Spleen (tissue), 7 donors: ENCODE results near the gene DNMT1.

ENCODE experiments used
- POLR2A ChIP-seq, 3 donors: fragments of 450-650 bp; IDR thresholded peaks; one replicate each; pipeline ENCODE4 v1.5.1; 2017; ENCODE audit warnings: antibody characterized with exemption in 3 of 3, mild to moderate bottlenecking in 1 of 3
- POLR2AphosphoS5 ChIP-seq, 3 donors: sonication (generic); formaldehyde crosslinking; IDR thresholded peaks; one replicate each; pipeline ENCODE4 v1.5.1; 2017; ENCODE audit warnings: antibody characterized with exemption in 3 of 3
- TF ChIP-seq, protein P1 (sequence below), 11 experiments: fragments of 200-600 bp in 7 of 11; fragments of 450-650 bp in 4 of 11; sonication (generic) in 4 of 11; IDR thresholded peaks in 8 of 11; conservative IDR thresholded peaks in 3 of 11; 1 replicate in 7 of 11; 2 replicates in 4 of 11; pipeline versions ENCODE4 v1.4.0 to v1.8.0; 2016 to 2021; ENCODE audit warnings: antibody characterized with exemption in 11 of 11, inconsistent platforms in 4 of 11, mild to moderate bottlenecking in 1 of 11
- donor health status: DM: no; HTN: no; CAD: no; lungs with moderate emphysema.
- donor health status: DM: no; HTN: no; CAD: no.
- donor health status: DM: no; HTN: no; CAD: no.

DNA sequence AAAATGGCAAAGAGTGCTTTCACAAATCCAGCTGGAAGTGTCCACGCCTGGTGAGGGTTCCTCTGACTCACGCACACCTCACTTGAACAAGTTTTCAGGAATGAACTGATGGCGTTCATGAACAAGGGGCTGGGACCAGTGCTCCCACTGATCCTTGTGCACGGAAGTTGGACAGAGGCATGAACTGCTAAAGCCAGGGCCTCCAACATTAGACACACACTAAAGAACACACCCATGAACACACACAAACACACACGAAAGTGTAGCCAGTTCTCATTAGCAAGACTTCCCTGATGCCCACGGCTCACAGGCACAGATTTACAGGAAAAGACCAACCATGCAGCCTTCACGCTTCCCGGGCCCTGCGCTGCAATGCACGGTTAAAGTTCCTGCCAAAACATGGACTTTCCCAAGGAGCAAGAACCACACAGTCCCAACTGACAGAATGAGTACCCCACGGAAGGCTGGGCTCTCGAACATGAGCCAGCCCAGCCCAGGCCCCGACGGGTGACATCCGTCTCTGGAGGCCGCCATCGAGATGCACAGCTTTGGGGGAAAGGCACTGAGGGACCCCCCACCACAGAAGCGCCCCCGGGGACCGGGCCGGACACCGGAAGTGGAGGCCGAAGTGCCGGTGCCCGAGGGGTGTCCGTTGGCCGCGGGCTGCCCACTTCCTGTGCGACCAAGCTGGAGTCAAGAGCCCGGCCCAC is 808 bp downstream of the DNMT1 start:
- TF ChIP-seq, protein P1, sequence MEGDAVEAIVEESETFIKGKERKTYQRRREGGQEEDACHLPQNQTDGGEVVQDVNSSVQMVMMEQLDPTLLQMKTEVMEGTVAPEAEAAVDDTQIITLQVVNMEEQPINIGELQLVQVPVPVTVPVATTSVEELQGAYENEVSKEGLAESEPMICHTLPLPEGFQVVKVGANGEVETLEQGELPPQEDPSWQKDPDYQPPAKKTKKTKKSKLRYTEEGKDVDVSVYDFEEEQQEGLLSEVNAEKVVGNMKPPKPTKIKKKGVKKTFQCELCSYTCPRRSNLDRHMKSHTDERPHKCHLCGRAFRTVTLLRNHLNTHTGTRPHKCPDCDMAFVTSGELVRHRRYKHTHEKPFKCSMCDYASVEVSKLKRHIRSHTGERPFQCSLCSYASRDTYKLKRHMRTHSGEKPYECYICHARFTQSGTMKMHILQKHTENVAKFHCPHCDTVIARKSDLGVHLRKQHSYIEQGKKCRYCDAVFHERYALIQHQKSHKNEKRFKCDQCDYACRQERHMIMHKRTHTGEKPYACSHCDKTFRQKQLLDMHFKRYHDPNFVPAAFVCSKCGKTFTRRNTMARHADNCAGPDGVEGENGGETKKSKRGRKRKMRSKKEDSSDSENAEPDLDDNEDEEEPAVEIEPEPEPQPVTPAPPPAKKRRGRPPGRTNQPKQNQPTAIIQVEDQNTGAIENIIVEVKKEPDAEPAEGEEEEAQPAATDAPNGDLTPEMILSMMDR (IDR thresholded peaks at IDR 0.05 in 8 of 11, conservative IDR thresholded peaks at IDR 0.05 in 3 of 11) = no peak
- TF ChIP-seq POLR2A (IDR thresholded peaks at IDR 0.05) (no peak), POLR2AphosphoS5 (IDR thresholded peaks at IDR 0.05) (no peak)
